ENCODE data around the gene SELENBP1. TPM values are rescaled to one million over a fixed set of nuclear protein-coding genes. Genes with fewer than 3 reads are reported as not detected.

Gene SELENBP1
- total and polyA plus RNA-seq, 2 of the 13 experiments (the other 11 are each of a cell fraction or from before 2014, with no cell fraction given) = 27.8 to 29.0 TPM

GRCh38 chr1:151372058-151372934, at the start of gene SELENBP1 (continued):
- no peak for TF ChIP-seq ATF3 (CRISPR knock-in tag; IDR thresholded peaks at IDR 0.05)
- no peak for TF ChIP-seq ZNF883 (CRISPR knock-in tag; IDR thresholded peaks at IDR 0.05; ENCODE audit: not compliant biosample characterization)
- TF ChIP-seq KLF12 (CRISPR knock-in tag; IDR thresholded peaks at IDR 0.05; ENCODE audit: borderline replicate concordance) = peak; percentile 67; the same call in 1 of the 2 replicates
- no peak for TF ChIP-seq ZFP36 (IDR thresholded peaks at IDR 0.05; ENCODE audit: borderline replicate concordance, low read depth, low read length, partially characterized antibody)
- TF ChIP-seq CEBPB (IDR thresholded peaks at IDR 0.05; ENCODE audit: borderline replicate concordance, low read depth, low read length) = no peak
- TF ChIP-seq SOX13 (IDR thresholded peaks at IDR 0.05) = no peak
- TF ChIP-seq SOX13 (CRISPR knock-in tag; conservative IDR thresholded peaks at IDR 0.05 in 1 of 2, IDR thresholded peaks at IDR 0.05 in 1 of 2) = 0 out of 4 replicates have a peak, but pooled peaks of 1 of the 2 experiments have one; percentile 6
- no peak for TF ChIP-seq RFX5 (IDR thresholded peaks at IDR 0.05; ENCODE audit: low read depth, low read length)
- TF ChIP-seq ZNF18 (CRISPR knock-in tag; IDR thresholded peaks at IDR 0.05; ENCODE audit: insufficient replicate concordance) = no peak
- no peak for TF ChIP-seq TBX3 (IDR thresholded peaks at IDR 0.05; ENCODE audit: borderline replicate concordance)
- TF ChIP-seq DZIP1 (CRISPR knock-in tag; IDR thresholded peaks at IDR 0.05) = no peak
- peak; percentile 73 for TF ChIP-seq PAXIP1 (CRISPR knock-in tag; conservative IDR thresholded peaks at IDR 0.05)
- TF ChIP-seq ZIK1 (CRISPR knock-in tag; IDR thresholded peaks at IDR 0.05; ENCODE audit: borderline replicate concordance, low read depth) = no peak
- TF ChIP-seq ZNF564 (CRISPR knock-in tag; IDR thresholded peaks at IDR 0.05) = 0 out of 2 replicates have a peak, but pooled peaks have one; percentile 33
- no peak for TF ChIP-seq ZNF746 (CRISPR knock-in tag; IDR thresholded peaks at IDR 0.05)
- TF ChIP-seq CBX1 (IDR thresholded peaks at IDR 0.05; ENCODE audit: low read depth) = peak; percentile 39
- no peak for TF ChIP-seq ZNF841 (CRISPR knock-in tag; IDR thresholded peaks at IDR 0.05; ENCODE audit: borderline replicate concordance)
- TF ChIP-seq HIC2 (CRISPR knock-in tag; IDR thresholded peaks at IDR 0.05; ENCODE audit: low read depth) = no peak
